ENCODE measurements around the gene NCKIPSD.

NCKIPSD gene

DNA sequence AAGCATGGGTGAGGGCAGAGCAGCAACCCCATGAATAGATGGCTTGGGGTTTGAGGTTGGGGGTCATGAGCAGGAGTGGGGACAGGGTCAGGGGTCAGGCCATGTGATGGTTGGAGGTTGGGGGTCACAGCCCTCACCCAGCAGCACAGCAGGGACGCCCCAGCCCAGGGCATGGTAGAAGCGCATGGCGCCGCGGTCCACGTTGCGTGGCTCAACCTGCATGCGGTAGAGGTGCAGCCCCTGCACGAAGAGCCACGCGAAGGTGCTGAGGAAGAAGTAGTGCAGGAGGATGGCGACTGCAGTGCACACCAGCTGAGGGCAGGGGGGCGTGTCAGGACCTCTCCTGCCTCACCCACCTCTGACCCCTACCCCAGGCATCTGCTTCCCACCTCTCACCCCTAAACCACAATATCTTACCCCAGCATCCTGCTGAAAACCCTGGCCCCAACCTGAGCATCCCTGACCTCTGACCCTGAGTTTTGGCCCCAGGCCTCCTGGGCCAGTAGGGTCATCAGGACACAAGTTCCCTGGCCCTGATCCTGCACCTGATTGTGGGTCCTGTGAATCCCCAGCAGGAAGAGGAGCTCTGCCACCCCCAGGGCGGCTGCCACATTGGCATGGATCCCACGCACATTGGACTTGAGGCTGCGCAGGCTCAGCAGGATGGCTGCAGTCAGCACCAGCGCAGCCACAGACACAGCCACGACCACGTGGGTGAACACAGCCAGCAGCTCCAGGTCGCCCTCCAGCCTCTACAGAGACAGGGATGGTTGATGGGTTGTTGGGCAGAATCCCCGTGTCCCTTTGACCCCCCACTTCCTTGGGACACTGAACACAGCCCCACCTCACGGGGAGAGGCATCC lies 40.6 kb downstream of the NCKIPSD start:
- DNase-seq = no peak

- no peak for DNase-seq
Observed at GRCh38 chr3:48642605-48643004, 43.1 kb downstream of the NCKIPSD start.

- DNase-seq = no peak
Observed at GRCh38 chr3:48641396-48641795, 44.3 kb downstream of the NCKIPSD start.

DNA sequence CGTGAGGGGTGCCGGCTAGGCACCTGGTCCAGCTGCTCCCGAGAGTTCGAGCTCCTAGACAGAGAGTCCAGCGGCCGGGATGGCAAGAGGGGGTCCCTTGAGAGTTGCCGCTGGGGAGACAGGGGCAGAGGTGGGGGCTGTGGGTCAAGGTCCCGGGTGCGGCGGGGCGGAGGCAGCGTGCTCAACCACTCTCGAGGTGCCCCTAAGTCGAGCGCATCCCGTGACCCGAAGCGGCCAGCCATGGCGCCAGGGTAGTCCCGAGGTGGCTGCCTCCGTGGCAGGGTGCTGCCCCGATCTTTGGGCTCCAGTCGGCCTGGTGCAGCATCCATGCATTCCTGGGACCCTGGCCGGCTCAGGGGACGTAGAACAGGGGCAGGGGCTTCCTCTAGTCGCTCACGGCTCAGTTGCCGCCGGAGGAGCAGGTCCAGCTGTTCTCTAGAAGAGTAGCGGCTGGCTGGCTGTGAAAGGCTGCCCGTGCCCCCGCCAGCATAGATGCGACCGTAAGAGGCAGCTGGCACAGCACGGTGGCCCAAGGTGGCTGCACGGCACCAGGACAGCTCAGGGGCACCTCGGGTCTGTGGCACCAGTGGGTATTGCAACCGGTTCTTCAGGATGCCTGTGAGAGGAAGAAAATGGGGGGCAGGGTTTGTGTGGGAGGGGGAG lies 45.6 kb downstream of the NCKIPSD start:
- DNase-seq = no peak

- no peak for DNase-seq
Observed at GRCh38 chr3:48637305-48637704, 48.4 kb downstream of the NCKIPSD start.

DNA sequence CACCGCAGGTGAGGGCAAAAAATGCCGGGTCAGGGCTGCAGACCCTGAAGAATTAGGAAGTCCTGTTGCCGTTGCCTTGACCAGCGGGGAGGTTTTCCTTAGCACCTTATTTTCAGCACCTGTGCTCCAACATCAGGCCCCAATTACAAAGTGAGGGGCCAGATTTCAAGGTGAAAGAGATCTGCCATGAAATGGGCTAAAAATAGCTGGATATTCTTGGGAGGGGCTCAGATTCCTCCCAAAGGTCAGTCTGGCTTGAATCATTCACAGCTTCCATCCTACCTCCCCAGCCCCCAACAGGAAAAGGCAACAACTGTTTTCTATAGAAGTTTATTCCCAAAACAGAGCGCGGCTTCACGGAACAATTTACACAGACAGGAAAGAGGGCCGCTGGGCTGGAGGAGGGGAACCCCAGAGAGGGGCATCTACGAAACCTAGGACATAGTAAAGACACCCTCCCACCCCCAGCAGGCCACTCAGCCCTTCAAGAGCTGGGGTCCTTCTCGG lies 49.5 kb downstream of the NCKIPSD start:
- no peak for DNase-seq

DNA sequence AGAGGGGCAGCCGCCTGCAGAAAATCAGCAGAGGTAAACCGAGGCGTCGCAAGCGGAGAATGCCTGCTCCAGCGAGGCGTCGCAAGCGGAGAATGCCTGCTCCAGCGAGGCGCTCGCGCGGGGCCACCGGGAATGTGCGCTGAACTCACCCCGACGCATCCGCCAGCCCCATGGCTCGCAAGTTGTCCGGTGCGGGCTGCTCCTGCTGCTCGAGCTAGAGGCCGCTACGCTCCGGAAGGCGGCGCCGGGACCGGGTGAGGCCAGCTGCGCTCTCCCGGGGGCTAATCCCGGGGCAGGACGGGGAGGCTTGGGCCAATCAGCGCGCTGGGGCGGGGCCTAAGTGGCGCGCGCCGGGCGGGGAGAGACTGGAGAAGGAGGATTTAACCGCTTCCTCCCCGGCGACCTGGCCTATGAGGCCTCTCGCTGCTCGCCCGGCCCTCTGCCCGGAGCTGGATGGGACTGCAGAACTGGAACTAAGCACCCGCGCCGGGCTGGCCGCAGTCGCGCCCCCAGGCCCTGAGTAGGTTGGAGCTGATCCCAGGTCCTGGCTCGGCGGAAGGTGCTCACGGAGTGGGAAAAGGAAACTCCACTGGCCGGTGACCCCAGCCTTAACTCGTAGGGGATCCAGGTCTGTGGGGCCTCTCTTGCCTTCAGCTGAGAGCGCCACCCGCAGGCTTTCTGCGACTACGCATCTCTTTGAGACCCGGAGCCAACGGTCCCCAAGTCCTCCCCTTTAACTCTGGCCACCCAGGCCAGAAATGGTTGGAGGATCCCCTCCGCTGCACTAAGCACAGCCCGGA lies 50.3 kb downstream of the NCKIPSD start, which contains the start of gene SLC26A6:
Gene SLC26A6, minus strand, starts transcription at position 240 of the 800 bp plus-strand sequence. Its CDS starts 68 bp downstream, at position 172.
- DNase-seq = peak; percentile 93

- DNase-seq = peak; percentile 29
Observed at GRCh38 chr3:48634661-48635221, 51.0 kb downstream of the NCKIPSD start.

DNA sequence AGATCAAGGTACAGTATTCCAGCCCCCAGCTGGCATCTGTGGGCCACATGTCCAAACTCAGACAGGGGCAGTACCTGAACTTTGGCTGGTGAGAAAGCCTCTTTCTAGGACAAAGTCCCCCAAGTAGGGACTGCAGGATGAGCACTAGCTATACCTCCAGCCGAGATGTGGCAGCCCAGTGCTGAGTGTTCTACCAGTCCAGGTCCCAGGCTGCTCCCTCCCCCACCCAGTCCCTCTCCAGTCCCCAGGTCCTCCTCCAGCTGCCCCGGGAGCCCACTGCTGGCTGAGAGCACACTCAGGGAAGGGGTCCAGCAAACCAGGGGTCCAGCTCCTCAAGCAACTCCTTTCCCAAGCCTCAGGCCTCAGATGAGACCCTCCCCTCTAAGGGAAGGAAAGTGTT lies 52.0 kb downstream of the NCKIPSD start:
- DNase-seq = no peak

DNA sequence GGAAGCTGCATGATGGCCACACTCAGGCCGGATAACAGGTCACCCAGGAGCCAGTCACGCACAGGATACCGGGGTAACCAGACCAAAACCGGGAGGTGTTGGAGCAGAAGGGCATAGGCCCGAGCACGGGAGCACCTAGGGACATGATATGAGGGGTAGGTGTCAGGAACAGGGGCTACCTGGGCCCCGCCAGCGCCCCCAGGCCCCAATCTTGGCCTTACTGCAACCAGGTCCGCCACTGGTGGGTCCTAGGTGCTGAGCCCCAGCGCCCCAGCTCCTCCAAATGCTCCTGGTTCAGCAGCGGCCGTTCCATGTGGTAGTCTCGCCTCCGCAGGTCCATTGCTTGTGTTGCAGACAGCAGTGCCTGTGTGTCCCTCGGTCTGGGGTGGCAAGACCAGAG lies 52.5 kb downstream of the NCKIPSD start:
- no peak for DNase-seq

- DNase-seq = no peak
Observed at GRCh38 chr3:48631516-48632448, 53.9 kb downstream of the NCKIPSD start.

DNA sequence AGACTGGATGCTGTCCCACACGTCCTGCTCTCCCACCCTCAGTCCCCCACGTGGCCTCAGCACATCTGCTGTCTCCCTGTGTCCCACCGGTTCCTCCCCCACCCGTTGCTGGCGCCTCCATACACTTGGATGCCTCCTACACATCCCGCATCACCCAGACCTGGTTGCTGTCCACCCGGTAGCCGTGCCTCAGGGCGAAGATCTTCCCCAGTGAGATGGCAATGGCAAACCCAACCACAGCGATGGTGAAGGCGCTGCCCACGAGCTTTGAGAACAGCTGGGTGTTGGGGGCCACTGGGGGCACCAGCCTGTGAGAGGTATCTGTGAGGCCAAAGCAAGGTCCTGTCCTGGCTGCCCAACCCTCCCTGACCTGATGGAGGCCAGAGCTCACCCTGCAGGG lies 54.9 kb downstream of the NCKIPSD start:
- no peak for DNase-seq

DNA sequence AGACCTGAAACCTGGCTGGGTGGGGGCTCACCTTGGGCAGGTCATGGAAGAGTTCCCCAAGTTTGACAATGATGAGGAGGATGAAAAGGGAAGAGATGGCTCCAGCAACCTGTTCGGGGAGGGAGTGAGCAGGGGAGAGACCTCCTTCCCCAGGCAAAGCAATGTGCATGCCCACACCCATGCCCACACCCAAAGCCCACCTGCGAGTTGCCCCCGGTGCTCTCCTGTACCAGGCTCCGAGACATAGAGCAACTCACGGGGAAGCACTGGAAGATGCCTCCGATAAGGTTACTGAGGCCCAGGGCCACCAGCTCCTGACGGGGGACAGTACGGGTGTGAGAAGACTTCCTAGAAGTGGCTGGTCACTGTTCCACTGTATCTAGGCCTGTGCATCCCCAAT lies 55.3 kb downstream of the NCKIPSD start:
- no peak for DNase-seq

DNA sequence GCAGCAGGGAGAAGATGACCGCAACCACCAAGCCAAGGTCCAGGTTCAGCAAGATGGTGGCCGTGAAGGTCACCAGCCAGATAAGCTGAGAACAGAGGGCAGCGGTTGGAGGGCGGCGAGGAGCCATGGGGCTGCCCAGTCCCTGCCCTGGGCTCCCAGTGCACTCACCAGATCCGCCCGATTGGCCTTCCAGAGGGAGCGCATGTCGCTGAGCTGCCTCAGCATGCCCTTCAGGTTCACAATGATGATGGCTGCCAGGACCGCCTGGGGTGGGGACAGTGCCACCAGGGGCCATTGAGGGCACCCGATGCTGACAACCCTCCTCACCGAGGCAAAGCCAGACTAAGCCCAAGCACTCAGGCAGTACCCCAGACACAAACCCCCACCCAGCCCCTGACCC lies 55.8 kb downstream of the NCKIPSD start:
- DNase-seq = no peak

- no peak for DNase-seq
Observed at GRCh38 chr3:48628277-48629017, 57.3 kb downstream of the NCKIPSD start.

DNA sequence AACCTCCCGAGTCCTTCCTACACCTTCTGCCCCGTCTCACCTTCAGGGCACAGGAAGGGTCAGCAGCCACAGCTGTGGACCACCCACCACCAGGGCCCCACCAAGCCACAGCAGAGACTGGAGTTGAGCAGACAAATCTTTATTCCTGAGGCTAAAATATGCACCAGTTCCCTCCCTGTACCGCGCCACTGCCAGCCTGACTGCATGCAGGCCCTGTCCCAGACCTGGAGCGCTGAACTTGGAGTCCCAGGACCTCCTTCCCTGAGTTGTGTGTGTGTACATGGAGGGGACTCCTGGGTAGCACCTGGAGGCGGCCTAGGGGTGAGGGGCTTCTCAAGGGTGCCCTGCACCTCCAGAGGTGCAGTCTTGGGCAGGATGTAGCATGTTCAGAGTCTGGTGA lies 60.1 kb downstream of the NCKIPSD start:
- no peak for DNase-seq

DNA sequence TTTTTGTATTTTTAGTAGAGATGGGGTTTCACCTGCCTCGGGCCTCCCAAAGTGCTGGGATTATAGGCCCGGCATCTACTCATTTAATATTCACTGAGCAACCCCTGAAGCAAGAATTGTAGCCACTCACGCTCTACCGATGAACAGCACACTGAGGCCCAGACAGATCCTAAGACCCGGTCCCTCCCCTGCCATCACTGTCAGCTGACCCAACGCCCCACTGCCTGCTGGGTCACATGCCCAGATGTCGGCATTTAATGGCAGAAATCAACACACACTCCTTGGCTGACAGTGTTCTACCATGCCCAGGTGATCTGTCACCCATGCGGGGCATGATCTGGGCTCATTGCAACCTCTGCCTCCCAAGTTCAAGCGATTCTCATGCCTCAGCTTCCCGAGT lies 60.9 kb downstream of the NCKIPSD start:
- no peak for DNase-seq

DNA sequence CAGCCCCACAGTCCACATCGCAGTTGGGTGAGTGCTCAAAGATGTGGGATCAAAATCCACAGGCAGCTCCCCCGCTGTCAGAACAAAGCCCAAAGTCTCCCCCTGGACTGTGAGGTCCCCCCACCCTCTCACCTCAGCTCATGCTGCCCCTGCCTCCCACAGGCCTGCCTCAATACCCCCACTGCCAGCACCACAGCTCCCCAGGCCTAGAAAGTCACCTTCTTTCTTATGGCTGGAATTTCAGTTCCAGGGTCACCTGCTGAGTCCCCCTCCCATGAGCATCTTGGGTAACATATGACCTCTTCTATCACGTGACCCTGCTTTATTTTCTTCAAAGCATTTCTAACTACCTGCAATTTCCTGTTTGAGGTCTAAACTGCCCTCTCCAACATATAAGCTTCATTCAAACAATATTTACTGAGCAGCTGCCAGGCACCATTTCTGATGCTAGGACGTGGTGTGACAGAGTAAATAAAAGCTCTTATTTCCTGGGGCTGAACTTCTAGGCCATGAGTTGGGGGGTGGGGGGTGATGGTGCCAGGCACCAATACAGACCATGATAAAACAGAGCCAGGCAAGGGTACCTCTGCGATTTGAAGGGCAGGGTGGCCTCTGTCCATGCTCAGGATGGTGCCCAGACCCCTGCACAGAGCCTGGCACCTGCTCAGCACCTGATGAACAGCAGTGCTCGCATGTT lies 61.7 kb downstream of the NCKIPSD start:
- no peak for DNase-seq
